GM12878 (cell line): ENCODE data around the gene PKP4. TPM values are rescaled to one million over a fixed set of nuclear protein-coding genes. Genes with fewer than 3 reads are reported as not detected.

Source experiments
- ATAC-seq: fragments of 200-7000 bp; cut with Tn5 transposase; 3 replicates; pipeline ENCODE4 v1.9.1; 2020; ENCODE audit warnings: mild to moderate bottlenecking, moderate library complexity
- BruUV-seq: library from RNA; stranded (reverse); fragments of 400-500 nt; replicated peaks from 2 replicates; lab custom pipeline; 2021; lab: Mats Ljungman, UMichigan
- CTCF ChIA-PET: fragments of 300-600 bp; sonication (Branson Sonifier 250); formaldehyde crosslinking; extraction: SDS; loops from one replicate; lab custom pipeline; 2021; ENCODE audit warnings: inconsistent platforms; lab: Yijun Ruan, JAX
- POLR2A ChIA-PET: fragments of 350-600 bp; formaldehyde crosslinking; extraction: SDS; loops from one replicate; lab custom pipeline; 2021; ENCODE audit warnings: inconsistent platforms; lab: Charles Lee
- RAD21 ChIA-PET: fragments of 300-600 bp; sonication (Branson Sonifier 250); formaldehyde crosslinking; loops from one replicate; lab custom pipeline; 2023; ENCODE audit warnings: antibody characterized with exemption; ENCODE audit not compliant: unreplicated experiment; lab: Charles Lee
- SMC1A ChIA-PET: fragments of 300-600 bp; sonication (Branson Sonifier 250); formaldehyde crosslinking; loops from one replicate; lab custom pipeline; 2023; ENCODE audit not compliant: unreplicated experiment, uncharacterized antibody; lab: Charles Lee
- DNase-seq: peaks from one replicate; pipeline ENCODE4 v3.0.0-alpha.2; 2011; ENCODE audit warnings: low read depth, low spot score
- FAIRE-seq: peaks from 3 replicates; lab custom pipeline; 2011; peaks lifted over from hg19 to GRCh38; lab: Jason Lieb, UNC
- H2AFZ ChIP-seq: 2 replicates; pipeline ENCODE4 v1.6.0; 2011; ENCODE audit warnings: low read depth, low read length, control low read depth; ENCODE audit not compliant: control insufficient read depth
- H3K27ac ChIP-seq: 2 replicates; pipeline ENCODE4 v1.5.1; 2011; ENCODE audit warnings: control low read depth; ENCODE audit not compliant: control insufficient read depth, insufficient read depth
- H3K27me3 ChIP-seq, 2 experiments: replicated peaks in 1 of 2; 2 replicates each; pipeline versions ENCODE4 v1.6.0 to v1.6.1; 2011; ENCODE audit warnings: low read length in 1 of 2; ENCODE audit not compliant: control insufficient read depth in 2 of 2, insufficient read depth in 2 of 2
- H3K36me3 ChIP-seq, 2 experiments: 2 replicates each; pipeline ENCODE4 v1.5.1; 2011; ENCODE audit warnings: low read length in 1 of 2; ENCODE audit not compliant: control insufficient read depth in 2 of 2, insufficient read depth in 2 of 2
- H3K4me1 ChIP-seq: 2 replicates; pipeline ENCODE4 v1.6.1; 2011; ENCODE audit warnings: mild to moderate bottlenecking, low read length, moderate library complexity, mixed read lengths; ENCODE audit not compliant: control insufficient read depth, insufficient read depth
- H3K4me2 ChIP-seq: 2 replicates; pipeline ENCODE4 v1.6.0; 2011; ENCODE audit warnings: control low read depth; ENCODE audit not compliant: control insufficient read depth, insufficient read depth
- H3K4me3 ChIP-seq: fragments of 200-600 bp; sonication (generic); 2 replicates; pipeline ENCODE4 v1.5.1; 2016
- H3K79me2 ChIP-seq: 2 replicates; pipeline ENCODE4 v1.6.0; 2011; ENCODE audit warnings: low read length; ENCODE audit not compliant: control insufficient read depth, insufficient read depth
- H3K9ac ChIP-seq: 2 replicates; pipeline ENCODE4 v1.8.0; 2011; ENCODE audit warnings: low read length, control low read depth, mixed read lengths; ENCODE audit not compliant: control insufficient read depth, insufficient read depth
- H3K9me3 ChIP-seq: replicated peaks from 3 replicates; pipeline ENCODE4 v1.5.1; 2011; ENCODE audit warnings: mild to moderate bottlenecking, low read length; ENCODE audit not compliant: control insufficient read depth, insufficient read depth
- H4K20me1 ChIP-seq: 2 replicates; pipeline ENCODE4 v1.6.0; 2011; ENCODE audit not compliant: control insufficient read depth, insufficient read depth
- BACH1 ChIP-seq: fragments of 450-650 bp; IDR thresholded peaks from 2 replicates; pipeline ENCODE4 v1.6.1; 2017; ENCODE audit warnings: mild to moderate bottlenecking, borderline replicate concordance
- HDGF ChIP-seq: fragments of 450-650 bp; IDR thresholded peaks from 2 replicates; pipeline ENCODE4 v1.6.1; 2016; ENCODE audit warnings: antibody characterized with exemption
- KDM1A ChIP-seq: fragments of 200-600 bp; sonication (generic); IDR thresholded peaks from 2 replicates; pipeline ENCODE4 v1.6.1; 2016; ENCODE audit warnings: borderline replicate concordance
- MEF2A ChIP-seq: IDR thresholded peaks from 2 replicates; pipeline ENCODE4 v1.6.1; 2011; ENCODE audit warnings: low read depth, mild to moderate bottlenecking, low read length, moderate library complexity; ENCODE audit not compliant: insufficient read depth
- NFYA ChIP-seq: IDR thresholded peaks from 2 replicates; pipeline ENCODE4 v1.6.1; 2011; ENCODE audit warnings: low read depth, mild to moderate bottlenecking, low read length, improper control_type of control experiment, borderline replicate concordance
- POLR2A ChIP-seq: IDR thresholded peaks from 2 replicates; pipeline ENCODE4 v1.6.1; 2011; ENCODE audit warnings: low read depth, mild to moderate bottlenecking, low read length
- RAD21 ChIP-seq: IDR thresholded peaks from 2 replicates; pipeline ENCODE4 v1.6.1; 2011; ENCODE audit warnings: mild to moderate bottlenecking, low read depth, low read length, moderate library complexity; ENCODE audit not compliant: insufficient read depth
- SMAD5 ChIP-seq: IDR thresholded peaks from 2 replicates; pipeline ENCODE4 v1.6.1; 2016; ENCODE audit warnings: antibody characterized with exemption, low read depth
- SPI1 ChIP-seq: IDR thresholded peaks from 2 replicates; pipeline ENCODE4 v1.6.1; 2011; ENCODE audit warnings: low read depth, mild to moderate bottlenecking, low read length, moderate library complexity, borderline replicate concordance; ENCODE audit not compliant: insufficient read depth
- SREBF1 ChIP-seq: IDR thresholded peaks from 2 replicates; pipeline ENCODE4 v1.6.1; 2012; ENCODE audit warnings: mild to moderate bottlenecking, low read length
- TAF1 ChIP-seq: IDR thresholded peaks from 2 replicates; pipeline ENCODE4 v1.6.1; 2011; ENCODE audit warnings: mild to moderate bottlenecking, low read depth, low read length, borderline replicate concordance
- TBL1XR1 ChIP-seq: IDR thresholded peaks from 2 replicates; pipeline ENCODE4 v1.6.1; 2012; ENCODE audit warnings: low read depth, low read length, improper control_type of control experiment
- YBX1 ChIP-seq: fragments of 450-650 bp; IDR thresholded peaks from 2 replicates; pipeline ENCODE4 v1.6.1; 2016; ENCODE audit warnings: antibody characterized with exemption
- ZBED1 ChIP-seq: IDR thresholded peaks from 2 replicates; pipeline ENCODE4 v1.6.1; 2016; ENCODE audit warnings: borderline replicate concordance
- WGBS: methylation state at CpG from one replicate; pipeline ENCODE4 v1.1.6; 2016; ENCODE audit warnings: low lambda C conversion rate; ENCODE audit not compliant: insufficient replicate concordance, insufficient coverage; ENCODE audit errors: missing lambda C conversion rate; 5-methylcytosine and 5-hydroxymethylcytosine counted together
- in situ Hi-C: fragments of 300-500 bp; cut with MboI; formaldehyde crosslinking; loops from 9 replicates; pipeline ENCODE4 v1.14.3; 2018; ENCODE audit warnings: mixed read lengths
- intact Hi-C: fragments of 100-400 bp; cut with micrococcal nuclease; formaldehyde crosslinking; loops from one replicate; pipeline ENCODE4 v1.14.2; 2022; ENCODE audit not compliant: unreplicated experiment
- polyA plus RNA-seq, 11 experiments: library from polyadenylated mRNA; depleted of rRNA in 4 of 11; unstranded in 6 of 11; stranded (reverse) in 5 of 11; fragments of >200 nt; fragmentation: Nextera tagmentation in 4 of 11; fragmentation: Illumina TruSeq in 1 of 11; extraction: Ambion mirVana in 4 of 11; extraction: Trizol in 1 of 11; gene quantifications; 1 replicate in 1 of 11; 2 replicates in 10 of 11; pipeline versions ENCODE4 v1.2.1 to v1.2.3, GENCODE V29; 2011 to 2016; ENCODE audit warnings: inconsistent platforms in 2 of 11, missing spikeins in 2 of 11, low read depth in 1 of 11
- total RNA-seq, 4 experiments: library from RNA; depleted of rRNA in 3 of 4; stranded (reverse); fragments of >200 nt in 3 of 4; fragmentation: Illumina TruSeq in 1 of 4; extraction: Trizol in 1 of 4; gene quantifications; 2 replicates each; pipeline versions ENCODE4 v1.2.1 to v1.2.3, GENCODE V29; 2013 to 2021
- TF ChIP-seq, protein P1 (sequence below): fragments of 450-650 bp; IDR thresholded peaks from 2 replicates; pipeline ENCODE4 v1.6.1; 2017; ENCODE audit warnings: antibody characterized with exemption, mild to moderate bottlenecking, moderate library complexity
- TF ChIP-seq, protein P2 (sequence below): IDR thresholded peaks from 2 replicates; pipeline ENCODE4 v1.6.1; 2012; ENCODE audit warnings: improper control_type of control experiment, low read depth, low read length; ENCODE audit not compliant: insufficient replicate concordance
- TF ChIP-seq, protein P3 (sequence below): IDR thresholded peaks from 2 replicates; pipeline ENCODE4 v1.6.1; 2012; ENCODE audit warnings: low read depth, low read length, improper control_type of control experiment

Gene PKP4
- total and polyA plus RNA-seq, 10 of the 15 experiments (the other 5 are each of a cell fraction or from before 2014, with no cell fraction given), result 4.8 to 35.8 (median 17.7) TPM

DNA sequence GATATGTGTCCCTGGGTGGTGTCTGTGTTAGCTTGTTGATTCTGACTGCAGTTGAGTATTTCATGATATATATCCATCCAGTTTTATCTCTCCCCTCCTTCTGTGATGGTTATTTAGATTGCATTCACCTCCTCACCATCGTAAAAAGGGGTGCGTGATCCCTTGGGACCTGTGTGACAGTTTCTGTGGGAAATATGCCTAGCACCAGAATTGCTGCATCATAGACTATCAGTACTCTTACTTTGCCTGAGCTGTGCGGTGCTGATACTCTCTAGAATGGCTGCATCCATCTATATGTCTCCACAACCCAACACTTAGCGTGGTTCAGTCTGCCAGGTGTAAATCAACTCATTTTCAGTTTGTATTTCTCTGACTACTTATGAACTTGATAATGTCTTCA lies 34.3 kb downstream of the PKP4 start (continued):
- no peak for TF ChIP-seq NFYA

DNA sequence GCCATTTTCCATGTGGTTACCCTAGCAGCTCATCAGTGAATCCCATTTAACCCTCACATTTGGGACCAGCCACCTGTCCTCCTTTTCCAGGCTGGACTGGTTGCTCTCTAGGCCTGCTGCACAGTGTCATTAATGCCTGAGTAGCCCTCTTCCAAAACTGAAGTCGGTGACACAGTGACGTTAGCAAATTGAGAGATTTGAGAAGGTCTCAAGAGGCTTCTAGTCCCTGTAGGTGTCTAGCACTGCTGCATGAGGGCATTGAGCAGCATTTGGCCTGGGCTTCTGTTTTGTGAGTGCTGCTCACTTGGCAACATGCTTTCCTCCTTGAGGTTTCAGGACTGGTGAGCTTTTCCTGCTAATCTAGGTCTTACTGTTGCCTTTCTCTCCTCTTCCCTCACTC lies 36.7 kb downstream of the PKP4 start:
- POLR2A ChIA-PET, result no interaction called here
- RAD21 ChIA-PET, result no interaction called here
- H3K9ac ChIP-seq, result no peak overlapping the region
- SMC1A ChIA-PET, result interaction anchor here (1.3 kb wide), 1 partner anchor 11 kb away, joined by 6 read pairs; no protein-coding TSS in a partner anchor
- H3K27ac ChIP-seq, result no peak overlapping the region
- no peaks in the 10 kb centered on the region for H3K27me3 ChIP-seq
- H3K4me3 ChIP-seq, result no peak overlapping the region
- DNase-seq, result no peak
- ATAC-seq, result no peak
- no peaks in the 10 kb centered on the region; the same call in 1 of the 2 replicates for H4K20me1 ChIP-seq
- no peaks in the 10 kb centered on the region for H3K36me3 ChIP-seq
- no peaks in the 10 kb centered on the region for H3K79me2 ChIP-seq
- no TSS peak for BruUV-seq
- intact Hi-C loops (loop anchor here (5.0 kb wide), 1 partner anchor 189 kb away; no protein-coding TSS in a partner anchor), in situ Hi-C loops (no loop called here)
- WGBS, result 18% methylated on average over 2 of the region's 2 CpGs
- FAIRE-seq, result no peak
- H3K4me1 ChIP-seq, result no peaks in the 10 kb centered on the region
- no peaks in the 10 kb centered on the region for H3K9me3 ChIP-seq
- CTCF ChIA-PET, result no interaction called here
- H3K4me2 ChIP-seq, result no peak overlapping the region
- peak overlapping the region; percentile 26; the same call in 1 of the 2 replicates for H2AFZ ChIP-seq
- no peak for TF ChIP-seq TBL1XR1
- TF ChIP-seq RAD21, result no peak
- no peak for TF ChIP-seq YBX1
- TF ChIP-seq, protein P1, sequence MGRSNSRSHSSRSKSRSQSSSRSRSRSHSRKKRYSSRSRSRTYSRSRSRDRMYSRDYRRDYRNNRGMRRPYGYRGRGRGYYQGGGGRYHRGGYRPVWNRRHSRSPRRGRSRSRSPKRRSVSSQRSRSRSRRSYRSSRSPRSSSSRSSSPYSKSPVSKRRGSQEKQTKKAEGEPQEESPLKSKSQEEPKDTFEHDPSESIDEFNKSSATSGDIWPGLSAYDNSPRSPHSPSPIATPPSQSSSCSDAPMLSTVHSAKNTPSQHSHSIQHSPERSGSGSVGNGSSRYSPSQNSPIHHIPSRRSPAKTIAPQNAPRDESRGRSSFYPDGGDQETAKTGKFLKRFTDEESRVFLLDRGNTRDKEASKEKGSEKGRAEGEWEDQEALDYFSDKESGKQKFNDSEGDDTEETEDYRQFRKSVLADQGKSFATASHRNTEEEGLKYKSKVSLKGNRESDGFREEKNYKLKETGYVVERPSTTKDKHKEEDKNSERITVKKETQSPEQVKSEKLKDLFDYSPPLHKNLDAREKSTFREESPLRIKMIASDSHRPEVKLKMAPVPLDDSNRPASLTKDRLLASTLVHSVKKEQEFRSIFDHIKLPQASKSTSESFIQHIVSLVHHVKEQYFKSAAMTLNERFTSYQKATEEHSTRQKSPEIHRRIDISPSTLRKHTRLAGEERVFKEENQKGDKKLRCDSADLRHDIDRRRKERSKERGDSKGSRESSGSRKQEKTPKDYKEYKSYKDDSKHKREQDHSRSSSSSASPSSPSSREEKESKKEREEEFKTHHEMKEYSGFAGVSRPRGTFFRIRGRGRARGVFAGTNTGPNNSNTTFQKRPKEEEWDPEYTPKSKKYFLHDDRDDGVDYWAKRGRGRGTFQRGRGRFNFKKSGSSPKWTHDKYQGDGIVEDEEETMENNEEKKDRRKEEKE, result no peak
- TF ChIP-seq MEF2A, result no peak
- no peak for TF ChIP-seq BACH1
- no peak for TF ChIP-seq POLR2A
- TF ChIP-seq, protein P2, sequence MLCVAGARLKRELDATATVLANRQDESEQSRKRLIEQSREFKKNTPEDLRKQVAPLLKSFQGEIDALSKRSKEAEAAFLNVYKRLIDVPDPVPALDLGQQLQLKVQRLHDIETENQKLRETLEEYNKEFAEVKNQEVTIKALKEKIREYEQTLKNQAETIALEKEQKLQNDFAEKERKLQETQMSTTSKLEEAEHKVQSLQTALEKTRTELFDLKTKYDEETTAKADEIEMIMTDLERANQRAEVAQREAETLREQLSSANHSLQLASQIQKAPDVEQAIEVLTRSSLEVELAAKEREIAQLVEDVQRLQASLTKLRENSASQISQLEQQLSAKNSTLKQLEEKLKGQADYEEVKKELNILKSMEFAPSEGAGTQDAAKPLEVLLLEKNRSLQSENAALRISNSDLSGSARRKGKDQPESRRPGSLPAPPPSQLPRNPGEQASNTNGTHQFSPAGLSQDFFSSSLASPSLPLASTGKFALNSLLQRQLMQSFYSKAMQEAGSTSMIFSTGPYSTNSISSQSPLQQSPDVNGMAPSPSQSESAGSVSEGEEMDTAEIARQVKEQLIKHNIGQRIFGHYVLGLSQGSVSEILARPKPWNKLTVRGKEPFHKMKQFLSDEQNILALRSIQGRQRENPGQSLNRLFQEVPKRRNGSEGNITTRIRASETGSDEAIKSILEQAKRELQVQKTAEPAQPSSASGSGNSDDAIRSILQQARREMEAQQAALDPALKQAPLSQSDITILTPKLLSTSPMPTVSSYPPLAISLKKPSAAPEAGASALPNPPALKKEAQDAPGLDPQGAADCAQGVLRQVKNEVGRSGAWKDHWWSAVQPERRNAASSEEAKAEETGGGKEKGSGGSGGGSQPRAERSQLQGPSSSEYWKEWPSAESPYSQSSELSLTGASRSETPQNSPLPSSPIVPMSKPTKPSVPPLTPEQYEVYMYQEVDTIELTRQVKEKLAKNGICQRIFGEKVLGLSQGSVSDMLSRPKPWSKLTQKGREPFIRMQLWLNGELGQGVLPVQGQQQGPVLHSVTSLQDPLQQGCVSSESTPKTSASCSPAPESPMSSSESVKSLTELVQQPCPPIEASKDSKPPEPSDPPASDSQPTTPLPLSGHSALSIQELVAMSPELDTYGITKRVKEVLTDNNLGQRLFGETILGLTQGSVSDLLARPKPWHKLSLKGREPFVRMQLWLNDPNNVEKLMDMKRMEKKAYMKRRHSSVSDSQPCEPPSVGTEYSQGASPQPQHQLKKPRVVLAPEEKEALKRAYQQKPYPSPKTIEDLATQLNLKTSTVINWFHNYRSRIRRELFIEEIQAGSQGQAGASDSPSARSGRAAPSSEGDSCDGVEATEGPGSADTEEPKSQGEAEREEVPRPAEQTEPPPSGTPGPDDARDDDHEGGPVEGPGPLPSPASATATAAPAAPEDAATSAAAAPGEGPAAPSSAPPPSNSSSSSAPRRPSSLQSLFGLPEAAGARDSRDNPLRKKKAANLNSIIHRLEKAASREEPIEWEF, result no peak
- TF ChIP-seq HDGF, result no peak
- no peak for TF ChIP-seq SPI1
- no peak for TF ChIP-seq TAF1
- no peak for TF ChIP-seq KDM1A
- no peak for TF ChIP-seq SMAD5
- TF ChIP-seq, protein P3, sequence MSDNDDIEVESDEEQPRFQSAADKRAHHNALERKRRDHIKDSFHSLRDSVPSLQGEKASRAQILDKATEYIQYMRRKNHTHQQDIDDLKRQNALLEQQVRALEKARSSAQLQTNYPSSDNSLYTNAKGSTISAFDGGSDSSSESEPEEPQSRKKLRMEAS, result no peak
- no peak for TF ChIP-seq SREBF1
- no peak for TF ChIP-seq ZBED1
